Calu3 (cell line): Measurements from ENCODE around the gene SNX8. TPM values are rescaled to one million over a fixed set of nuclear protein-coding genes. Genes with fewer than 3 reads are reported as not detected.

Source experiments
- BruUV-seq: library from RNA; stranded (reverse); fragments of 400-500 nt; replicated peaks from 2 replicates; lab custom pipeline; 2021; lab: Mats Ljungman, UMichigan
- CTCF ChIA-PET: fragments of 300-600 bp; sonication (Branson Sonifier 250); formaldehyde crosslinking; loops from one replicate; lab custom pipeline; 2022; ENCODE audit warnings: antibody characterized with exemption; lab: Charles Lee
- DNase-seq: peaks from one replicate; pipeline ENCODE4 v3.0.0; 2022
- H3K27ac Mint-ChIP-seq: one replicate; pipeline ENCODE4 v1.8.0; 2022; ENCODE audit warnings: mixed read lengths; ENCODE audit not compliant: unreplicated experiment
- H3K27me3 Mint-ChIP-seq: one replicate; pipeline ENCODE4 v1.8.0; 2022; ENCODE audit warnings: mixed read lengths; ENCODE audit not compliant: unreplicated experiment
- H3K36me3 Mint-ChIP-seq: one replicate; pipeline ENCODE4 v1.8.0; 2022; ENCODE audit warnings: mild to moderate bottlenecking, moderate library complexity, mixed read lengths; ENCODE audit not compliant: insufficient read depth, unreplicated experiment
- H3K4me1 Mint-ChIP-seq: one replicate; pipeline ENCODE4 v1.8.0; 2022; ENCODE audit warnings: mild to moderate bottlenecking, low read depth, mixed read lengths; ENCODE audit not compliant: unreplicated experiment
- H3K4me3 Mint-ChIP-seq: one replicate; pipeline ENCODE4 v1.8.0; 2022; ENCODE audit warnings: mild to moderate bottlenecking, low read depth, moderate library complexity, mixed read lengths; ENCODE audit not compliant: unreplicated experiment
- H3K9me3 Mint-ChIP-seq: one replicate; pipeline ENCODE4 v1.8.0; 2022; ENCODE audit warnings: low read depth, mixed read lengths; ENCODE audit not compliant: unreplicated experiment
- CTCF ChIP-seq: fragments of 200-600 bp; IDR thresholded peaks from one replicate; pipeline ENCODE4 v1.8.0; 2022; ENCODE audit warnings: antibody characterized with exemption; ENCODE audit not compliant: unreplicated experiment
- intact Hi-C: fragments of 100-400 bp; cut with micrococcal nuclease; formaldehyde crosslinking; loops from one replicate; pipeline ENCODE4 v1.10.0; 2022; ENCODE audit not compliant: unreplicated experiment
- total RNA-seq: library from RNA; stranded (reverse); gene quantifications from 2 replicates; pipeline ENCODE4 v1.2.3, GENCODE V29; 2022

SNX8 gene
- total RNA-seq, 1 experiment from 2014 or later, result 57.0 TPM

GRCh38 chr7:2331707-2332106 lies 17.5 kb upstream of the SNX8 start:
- BruUV-seq, result no TSS peak
- Mint-ChIP-seq H3K9me3 (no peaks in the 10 kb centered on the region), H3K27me3 (no peaks in the 10 kb centered on the region), H3K36me3 (peaks cover 5% of the 10 kb centered on the region), H3K27ac (no peak overlapping the region), H3K4me1 (no peaks in the 10 kb centered on the region), H3K4me3 (no peak overlapping the region)
- no peak for DNase-seq
- no peak for TF ChIP-seq CTCF
- intact Hi-C loops, result no loop called here
- CTCF ChIA-PET, result interaction anchor here (0.6 kb wide), 1 partner anchor 13 kb away, joined by 8 read pairs; no protein-coding TSS in a partner anchor

GRCh38 chr7:2330493-2330892 lies 16.3 kb upstream of the SNX8 start:
- intact Hi-C loops, result no loop called here
- no peak for DNase-seq
- no TSS peak for BruUV-seq
- no peak for TF ChIP-seq CTCF
- no peaks in the 10 kb centered on the region for H3K36me3 Mint-ChIP-seq
- CTCF ChIA-PET, result interaction anchor here (0.7 kb wide), 1 partner anchor 17 kb away, joined by 3 read pairs; no protein-coding TSS in a partner anchor
- H3K27me3 Mint-ChIP-seq, result no peaks in the 10 kb centered on the region
- H3K4me1 Mint-ChIP-seq, result no peaks in the 10 kb centered on the region
- H3K27ac Mint-ChIP-seq, result no peak overlapping the region
- no peak overlapping the region for H3K4me3 Mint-ChIP-seq
- no peaks in the 10 kb centered on the region for H3K9me3 Mint-ChIP-seq

GRCh38 chr7:2326951-2327350 lies 12.7 kb upstream of the SNX8 start:
- no peak for TF ChIP-seq CTCF
- Mint-ChIP-seq H3K9me3 (no peaks in the 10 kb centered on the region), H3K27ac (no peak overlapping the region), H3K4me1 (no peaks in the 10 kb centered on the region), H3K4me3 (no peak overlapping the region), H3K27me3 (no peaks in the 10 kb centered on the region), H3K36me3 (no peaks in the 10 kb centered on the region)
- intact Hi-C loops, result no loop called here
- CTCF ChIA-PET, result interaction anchor here (1.1 kb wide), 1 partner anchor 85 kb away, joined by 3 read pairs; the partner anchor contains the start of genes MRM2 and NUDT1
- no peak for DNase-seq
- BruUV-seq, result no TSS peak

GRCh38 chr7:2325162-2325561 lies 10.9 kb upstream of the SNX8 start:
- intact Hi-C loops, result no loop called here
- BruUV-seq, result no TSS peak
- Mint-ChIP-seq H3K36me3 (no peaks in the 10 kb centered on the region), H3K4me3 (no peak overlapping the region), H3K4me1 (no peaks in the 10 kb centered on the region), H3K27me3 (no peaks in the 10 kb centered on the region), H3K9me3 (no peaks in the 10 kb centered on the region), H3K27ac (no peak overlapping the region)
- DNase-seq, result no peak
- CTCF ChIA-PET, result interaction anchor here (1.1 kb wide), 1 partner anchor 98 kb away, joined by 4 read pairs; no protein-coding TSS in a partner anchor
- TF ChIP-seq CTCF, result no peak
